HEK293T (cell line): Measurements from ENCODE around the gene ACSL3.

Source experiments
- FOXA1 ChIP-seq: fragments of 450-650 bp; IDR thresholded peaks from 2 replicates; pipeline ENCODE4 v1.6.1; 2016; ENCODE audit warnings: mild to moderate bottlenecking
- FOXK2 ChIP-seq: fragments of 450-650 bp; IDR thresholded peaks from 2 replicates; pipeline ENCODE4 v1.6.1; 2016; ENCODE audit warnings: mild to moderate bottlenecking

DNA sequence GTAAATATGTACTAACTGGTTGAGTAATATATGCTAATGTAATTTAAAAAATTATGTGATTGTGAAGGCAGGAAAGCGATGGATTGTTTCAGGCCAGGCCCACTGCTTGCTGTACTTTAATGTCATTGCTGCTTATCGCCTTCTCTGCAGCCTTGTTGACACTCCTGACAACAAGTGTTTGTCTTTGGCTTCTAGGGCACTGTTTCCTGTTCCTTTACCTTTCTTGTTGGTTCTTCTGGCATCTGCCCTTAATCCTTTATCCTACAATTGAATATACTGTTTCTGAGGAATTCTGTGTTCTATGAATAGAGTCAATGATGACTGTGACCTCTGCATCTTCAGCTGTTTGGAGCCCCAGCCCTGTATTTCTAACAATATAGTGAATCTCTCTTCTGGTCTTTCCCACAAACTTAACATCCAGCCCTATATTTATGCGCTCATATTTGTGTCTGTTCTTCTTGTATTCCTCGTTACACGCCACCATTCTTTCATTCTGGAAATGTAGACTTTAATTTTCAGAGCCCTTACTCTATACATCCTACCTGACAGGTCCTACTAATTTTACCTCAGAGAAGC is 17.6 kb downstream of the ACSL3 start:
- no peak for TF ChIP-seq FOXK2
- no peak for TF ChIP-seq FOXA1
